Lung microvascular endothelial cell (primary cell): Measurements from ENCODE around the gene KAT2A. TPM values are rescaled to one million over a fixed set of nuclear protein-coding genes. Genes with fewer than 3 reads are reported as not detected.
"Not testable (repeated sequence)": the region's sequence is repeated elsewhere in the genome, so short reads cannot be mapped to it uniquely, and the experiment has no call there.

Experiments used
- DNase-seq, 2 donors: peaks; one replicate each; pipeline versions ENCODE4 v3.0.0 to v3.0.0-alpha.2; 2010; ENCODE audit warnings: low read depth in 2 of 2
- total RNA-seq: library from RNA; depleted of rRNA; stranded (reverse); fragments of >200 nt; gene quantifications from 2 replicates; pipeline ENCODE4 v1.2.1, GENCODE V29; 2014

Gene KAT2A
- 3.3 and 6.7 TPM in 2 replicates for total RNA-seq

- peak; percentile 78 to 84 for DNase-seq
These were observed at the start of gene KAT2A for GRCh38 chr17:42120770-42121769. TSS of gene KAT2A (minus strand) at chr17:42121367. CDS start at chr17:42121304, 63 bp downstream.

- no peak for DNase-seq
These were observed 48.2 kb upstream of the KAT2A start for GRCh38 chr17:42169351-42169750.

- no peak for DNase-seq
These were observed 46.6 kb upstream of the KAT2A start for GRCh38 chr17:42167807-42168206.

GRCh38 chr17:42166196-42166763 lies 45.1 kb upstream of the KAT2A start:
- DNase-seq = no peak

- no peak for DNase-seq
These were observed 44.6 kb upstream of the KAT2A start for GRCh38 chr17:42165751-42166150.

- no peak for DNase-seq
These were observed 42.7 kb upstream of the KAT2A start for GRCh38 chr17:42163696-42164407.

- peak; percentile 12 to 21 for DNase-seq
These were observed 41.9 kb upstream of the KAT2A start for GRCh38 chr17:42163113-42163512.

- DNase-seq = no peak
These were observed 39.4 kb upstream of the KAT2A start for GRCh38 chr17:42160531-42160910.

- DNase-seq = no peak
These were observed 38.8 kb upstream of the KAT2A start for GRCh38 chr17:42159796-42160530.

GRCh38 chr17:42155614-42156045 lies 34.5 kb upstream of the KAT2A start:
- DNase-seq = no peak

- peak; percentile 27 to 77 for DNase-seq
These were observed 33.0 kb upstream of the KAT2A start for GRCh38 chr17:42153919-42154742.

- DNase-seq = no peak
These were observed 25.9 kb upstream of the KAT2A start for GRCh38 chr17:42146911-42147607.

- not testable (repeated sequence) for DNase-seq
These were observed 22.0 kb upstream of the KAT2A start for GRCh38 chr17:42143138-42143537.

- DNase-seq = no peak
These were observed 21.3 kb upstream of the KAT2A start for GRCh38 chr17:42142371-42142896.

- DNase-seq = no peak
These were observed 20.2 kb upstream of the KAT2A start for GRCh38 chr17:42141382-42141781.

- DNase-seq = not testable (repeated sequence)
These were observed 19.5 kb upstream of the KAT2A start for GRCh38 chr17:42140690-42141089.

- peak in 1 of 2 donors; percentile 21 for DNase-seq
These were observed 17.8 kb upstream of the KAT2A start for GRCh38 chr17:42138749-42139492.

GRCh38 chr17:42136654-42137051 lies 15.5 kb upstream of the KAT2A start:
- DNase-seq = no peak
